Suprapubic skin (tissue), 4 donors: ENCODE data around the gene SOST. TPM values are rescaled to one million over a fixed set of nuclear protein-coding genes. Genes with fewer than 3 reads are reported as not detected.

ENCODE experiments used
- DNase-seq, 2 donors: peaks; one replicate each; pipeline ENCODE4 v3.0.0-alpha.2; 2019; ENCODE audit warnings: low spot score in 2 of 2
- H3K27ac ChIP-seq: fragments of 200-600 bp; sonication (generic); one replicate; pipeline ENCODE4 v1.5.1; 2019
- H3K27me3 ChIP-seq: fragments of 200-600 bp; sonication (generic); one replicate; pipeline ENCODE4 v1.5.1; 2019
- H3K36me3 ChIP-seq: fragments of 200-600 bp; sonication (generic); one replicate; pipeline ENCODE4 v1.5.1; 2019
- H3K4me1 ChIP-seq: fragments of 200-600 bp; sonication (generic); one replicate; pipeline ENCODE4 v1.5.1; 2019
- H3K4me3 ChIP-seq: fragments of 200-600 bp; sonication (generic); one replicate; pipeline ENCODE4 v1.5.1; 2019; ENCODE audit warnings: mild to moderate bottlenecking
- H3K9me3 ChIP-seq: fragments of 200-600 bp; sonication (generic); one replicate; pipeline ENCODE4 v1.5.1; 2019
- EP300 ChIP-seq: sonication (generic); formaldehyde crosslinking; IDR thresholded peaks from one replicate; pipeline ENCODE4 v1.6.1; 2017; ENCODE audit warnings: antibody characterized with exemption
- POLR2A ChIP-seq, 2 donors: fragments of 450-650 bp; IDR thresholded peaks; one replicate each; pipeline ENCODE4 v1.6.1; 2017; ENCODE audit warnings: antibody characterized with exemption in 2 of 2, mild to moderate bottlenecking in 2 of 2, moderate library complexity in 2 of 2
- POLR2AphosphoS5 ChIP-seq, 3 donors: sonication (generic); formaldehyde crosslinking; IDR thresholded peaks; one replicate each; pipeline ENCODE4 v1.6.1; 2017; ENCODE audit warnings: antibody characterized with exemption in 3 of 3
- WGBS: methylation state at CpG from one replicate; pipeline ENCODE4 v1.1.5; 2018; 5-methylcytosine and 5-hydroxymethylcytosine counted together
- total RNA-seq, 4 donors: library from RNA; depleted of rRNA; stranded (reverse); fragments of >200 nt; gene quantifications; one replicate each; pipeline ENCODE4 v1.1.0, GENCODE V29; 2016
- TF ChIP-seq, protein P1 (sequence below), 2 donors: fragments of 200-600 bp in 1 of 2; fragments of 450-650 bp in 1 of 2; sonication (generic) in 1 of 2; IDR thresholded peaks; one replicate each; pipeline ENCODE4 v1.5.1; 2016 to 2019; ENCODE audit warnings: antibody characterized with exemption in 2 of 2, mild to moderate bottlenecking in 1 of 2, moderate library complexity in 1 of 2

SOST gene
- total RNA-seq, 4 donors from 2014 or later = not detected

DNA sequence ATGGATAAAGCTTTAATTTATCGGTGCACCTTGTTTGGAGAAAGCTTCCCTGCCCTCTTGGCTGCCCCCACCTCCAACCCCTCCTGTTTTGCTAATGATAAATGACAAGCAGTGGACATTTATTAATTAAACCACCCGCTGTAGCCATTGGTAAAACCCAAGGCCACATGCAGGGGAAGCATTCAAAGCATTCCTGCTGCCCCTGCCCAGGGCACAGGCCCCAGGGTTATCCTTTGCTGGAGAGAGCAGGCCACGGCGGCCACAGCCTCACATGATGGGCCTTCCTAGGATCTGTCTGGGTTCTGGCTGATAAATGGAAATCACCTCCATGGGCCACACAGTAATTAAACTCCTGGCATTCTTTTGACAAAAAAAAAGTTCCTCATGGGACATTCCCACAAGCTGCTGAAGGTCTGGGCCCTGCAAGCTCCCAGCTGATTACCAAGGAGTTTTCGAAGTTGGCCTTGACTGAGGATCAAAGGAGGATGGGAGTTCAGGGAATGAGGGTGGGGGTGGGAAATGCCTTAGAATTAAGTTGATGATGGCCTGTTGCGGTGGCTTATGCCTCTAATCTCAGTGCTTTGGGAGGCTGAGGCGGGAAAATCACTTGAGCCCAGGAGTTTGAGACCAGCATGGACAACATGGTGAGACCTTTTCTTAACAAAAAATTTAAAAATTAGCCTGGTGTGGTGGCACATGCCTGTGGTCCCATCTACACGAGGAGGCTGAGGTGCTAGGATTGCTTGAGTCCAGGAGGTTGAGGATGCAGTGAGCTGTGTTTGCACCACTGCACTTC is 35.5 kb downstream of the SOST start:
- Histone ChIP-seq H3K4me3 (no peak overlapping the region), H3K27ac (no peak overlapping the region), H3K36me3 (no peaks in the 10 kb centered on the region), H3K27me3 (no peaks in the 10 kb centered on the region), H3K9me3 (no peaks in the 10 kb centered on the region), H3K4me1 (peaks cover 14% of the 10 kb centered on the region)
- 86% methylated on average over 8 of the region's 8 CpGs for WGBS
- no peak for DNase-seq
- no peak for TF ChIP-seq POLR2A (IDR thresholded peaks at IDR 0.05)
- TF ChIP-seq POLR2AphosphoS5 (IDR thresholded peaks at IDR 0.05) = no peak
- TF ChIP-seq, protein P1, sequence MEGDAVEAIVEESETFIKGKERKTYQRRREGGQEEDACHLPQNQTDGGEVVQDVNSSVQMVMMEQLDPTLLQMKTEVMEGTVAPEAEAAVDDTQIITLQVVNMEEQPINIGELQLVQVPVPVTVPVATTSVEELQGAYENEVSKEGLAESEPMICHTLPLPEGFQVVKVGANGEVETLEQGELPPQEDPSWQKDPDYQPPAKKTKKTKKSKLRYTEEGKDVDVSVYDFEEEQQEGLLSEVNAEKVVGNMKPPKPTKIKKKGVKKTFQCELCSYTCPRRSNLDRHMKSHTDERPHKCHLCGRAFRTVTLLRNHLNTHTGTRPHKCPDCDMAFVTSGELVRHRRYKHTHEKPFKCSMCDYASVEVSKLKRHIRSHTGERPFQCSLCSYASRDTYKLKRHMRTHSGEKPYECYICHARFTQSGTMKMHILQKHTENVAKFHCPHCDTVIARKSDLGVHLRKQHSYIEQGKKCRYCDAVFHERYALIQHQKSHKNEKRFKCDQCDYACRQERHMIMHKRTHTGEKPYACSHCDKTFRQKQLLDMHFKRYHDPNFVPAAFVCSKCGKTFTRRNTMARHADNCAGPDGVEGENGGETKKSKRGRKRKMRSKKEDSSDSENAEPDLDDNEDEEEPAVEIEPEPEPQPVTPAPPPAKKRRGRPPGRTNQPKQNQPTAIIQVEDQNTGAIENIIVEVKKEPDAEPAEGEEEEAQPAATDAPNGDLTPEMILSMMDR (IDR thresholded peaks at IDR 0.05) = no peak
- no peak for TF ChIP-seq EP300

DNA sequence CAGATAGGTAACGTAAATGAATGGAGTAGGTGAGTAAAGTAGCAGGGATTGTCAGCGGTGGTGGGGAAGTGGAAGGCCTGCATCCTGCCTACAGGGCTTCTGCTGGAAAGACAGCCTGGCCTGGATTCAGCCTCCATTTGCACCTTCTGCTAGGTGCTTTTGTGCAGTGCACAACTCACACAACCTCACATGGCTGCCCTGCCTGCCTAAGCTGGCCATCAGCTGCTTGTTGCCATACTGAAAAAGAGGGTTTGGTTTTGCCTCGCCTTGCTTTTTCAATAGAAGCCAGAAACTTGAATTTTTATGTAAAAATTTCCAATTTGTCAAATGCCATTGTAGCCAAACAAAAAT is 36.3 kb downstream of the SOST start:
- no peaks in the 10 kb centered on the region for H3K9me3 ChIP-seq
- H3K4me3 ChIP-seq = no peak overlapping the region
- no peaks in the 10 kb centered on the region for H3K36me3 ChIP-seq
- WGBS = 98% methylated on average over 3 of the region's 3 CpGs
- no peak for DNase-seq
- H3K27me3 ChIP-seq = no peaks in the 10 kb centered on the region
- H3K4me1 ChIP-seq = peaks cover 14% of the 10 kb centered on the region
- H3K27ac ChIP-seq = no peak overlapping the region
- TF ChIP-seq POLR2AphosphoS5 (IDR thresholded peaks at IDR 0.05) (no peak), POLR2A (IDR thresholded peaks at IDR 0.05) (no peak), EP300 (no peak)
- TF ChIP-seq, protein P1 (IDR thresholded peaks at IDR 0.05) = no peak

DNA sequence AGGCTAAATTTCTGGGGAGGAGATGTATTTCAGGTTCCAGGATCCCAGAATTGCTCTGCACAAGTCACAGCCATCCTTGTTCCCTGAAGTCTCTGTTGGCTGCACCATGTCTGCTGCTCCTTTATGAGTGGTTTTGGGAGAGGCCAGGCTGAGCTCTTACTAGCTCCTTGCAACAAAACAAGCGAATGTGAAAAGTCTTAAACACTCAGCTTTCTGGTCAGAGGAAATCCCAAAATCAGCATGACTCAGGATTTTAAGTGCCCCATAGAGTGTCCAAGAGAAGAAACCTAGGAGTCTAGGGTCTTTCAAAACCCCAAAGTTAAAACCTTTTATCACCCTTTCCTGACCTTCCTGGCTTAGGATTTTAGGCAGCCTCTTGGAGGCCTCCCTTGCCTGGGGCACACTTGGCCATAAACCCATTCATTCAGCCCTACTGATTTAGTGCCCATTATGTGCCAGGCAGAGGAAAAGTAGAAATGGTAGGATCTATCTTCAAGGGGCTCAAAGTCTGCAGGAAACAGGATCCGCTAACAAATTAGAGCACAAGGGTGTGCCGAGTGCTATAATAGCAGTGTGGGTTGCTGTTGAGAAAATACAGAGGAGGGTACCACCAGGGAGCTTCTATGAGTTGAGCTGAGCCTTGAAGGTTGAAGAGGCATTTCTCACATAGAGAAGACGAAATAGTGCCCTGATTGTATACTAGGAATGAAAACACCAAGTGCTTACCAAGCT is 36.9 kb downstream of the SOST start:
- H3K4me3 ChIP-seq = no peak overlapping the region
- 91% methylated on average over 4 of the region's 4 CpGs for WGBS
- DNase-seq = no peak

DNA sequence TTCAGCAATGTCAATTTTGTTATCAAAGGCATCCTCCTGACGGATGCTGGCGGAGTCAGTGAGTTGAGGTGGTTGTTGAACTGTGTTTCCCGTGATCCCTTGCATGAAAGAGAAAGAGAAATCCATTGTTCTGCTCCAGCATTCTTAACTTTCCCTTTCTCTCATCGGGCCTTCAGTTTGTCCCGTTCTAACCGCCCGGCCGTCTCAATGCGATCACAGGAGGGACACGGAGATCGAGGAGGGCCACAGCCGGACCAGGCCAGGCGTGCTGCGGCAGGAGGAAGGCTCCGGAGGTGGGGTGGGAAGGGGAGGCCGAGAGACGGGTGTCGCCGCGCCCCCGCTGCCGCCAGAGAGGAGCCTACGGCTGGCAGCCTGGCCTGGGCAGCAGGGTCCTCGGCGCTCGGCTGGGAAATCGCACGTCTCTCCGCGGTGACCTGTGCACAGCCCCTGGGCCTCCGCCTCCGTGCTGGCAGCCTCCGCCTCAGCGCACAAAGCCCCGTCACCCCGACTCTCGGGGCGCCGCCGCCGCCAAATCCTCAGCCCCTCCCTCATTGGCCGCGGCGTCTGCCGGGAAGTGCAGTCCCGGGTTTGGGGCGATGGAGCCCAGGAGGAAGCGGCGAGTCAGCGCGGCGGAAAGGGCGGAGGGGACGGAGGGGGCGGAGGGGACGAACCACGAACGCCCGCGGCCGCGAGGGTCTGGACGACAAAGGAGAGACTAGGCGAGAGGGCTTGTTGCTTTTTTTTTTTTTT is 38.1 kb downstream of the SOST start:
- Histone ChIP-seq H3K27ac (peak overlapping the region; percentile 89), H3K4me3 (peak overlapping the region; percentile 61), H3K4me1 (peaks cover 14% of the 10 kb centered on the region), H3K9me3 (no peaks in the 10 kb centered on the region), H3K36me3 (no peaks in the 10 kb centered on the region), H3K27me3 (no peaks in the 10 kb centered on the region)
- 2% methylated on average over 52 of the region's 64 CpGs for WGBS
- peak; percentile 86 to 92 for DNase-seq
- TF ChIP-seq, protein P1 (IDR thresholded peaks at IDR 0.05) = no peak
- no peak for TF ChIP-seq EP300
- peak in 1 of 2 donors; percentile 42 for TF ChIP-seq POLR2A (IDR thresholded peaks at IDR 0.05)
- peak in 1 of 3 donors; percentile 41 for TF ChIP-seq POLR2AphosphoS5 (IDR thresholded peaks at IDR 0.05)

More for the DNA sequence above, 36.9 kb downstream of the SOST start:
- Histone ChIP-seq H3K9me3 (no peaks in the 10 kb centered on the region), H3K4me1 (peaks cover 14% of the 10 kb centered on the region), H3K27ac (no peak overlapping the region), H3K36me3 (no peaks in the 10 kb centered on the region), H3K27me3 (no peaks in the 10 kb centered on the region)
- TF ChIP-seq POLR2A (IDR thresholded peaks at IDR 0.05) (no peak), EP300 (no peak)

DNA sequence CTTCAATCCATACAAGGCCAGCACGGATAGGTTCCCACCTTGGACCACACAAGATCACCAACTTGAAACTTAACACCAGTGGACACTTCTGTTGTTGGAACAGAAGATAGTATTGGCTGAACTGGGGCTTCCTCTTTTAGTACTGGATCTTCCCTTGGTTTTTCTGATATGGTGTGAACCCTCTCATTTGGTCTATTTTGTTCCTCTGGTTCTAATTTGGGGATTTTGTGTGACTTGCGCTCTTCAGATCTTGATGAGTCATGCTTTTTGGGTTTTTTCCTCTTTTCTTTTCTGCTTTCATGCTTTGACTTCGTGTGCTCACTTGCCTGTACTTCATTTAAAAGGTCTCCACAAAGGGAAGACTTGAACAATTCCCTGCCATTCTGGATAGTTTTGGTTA is 39.0 kb downstream of the SOST start:
- DNase-seq = no peak
- Histone ChIP-seq H3K4me3 (no peak overlapping the region), H3K36me3 (no peaks in the 10 kb centered on the region), H3K9me3 (no peaks in the 10 kb centered on the region), H3K27ac (peak overlapping the region; percentile 89), H3K27me3 (no peaks in the 10 kb centered on the region), H3K4me1 (peaks cover 14% of the 10 kb centered on the region)
- TF ChIP-seq, protein P1 (IDR thresholded peaks at IDR 0.05) = no peak
- 53% methylated on average over 3 of the region's 3 CpGs for WGBS
